ENCODE measurements around the gene MRGPRX3.

Gene MRGPRX3

GRCh38 chr11:18168372-18168771 lies 36.0 kb downstream of the MRGPRX3 start:
- no peak for TF ChIP-seq ZNF274 (IDR thresholded peaks at IDR 0.05; ENCODE audit: low read depth, low read length)
- no peak for TF ChIP-seq SUZ12 (IDR thresholded peaks at IDR 0.05; ENCODE audit: extremely low read depth, insufficient read depth, insufficient read length)
- no peak for TF ChIP-seq YY1 (IDR thresholded peaks at IDR 0.05; ENCODE audit: insufficient read depth, insufficient read length)
- H3K27me3 ChIP-seq (ENCODE audit: insufficient read depth, insufficient read length), result no peaks in the 10 kb centered on the region
- no peaks in the 10 kb centered on the region for H3K4me1 ChIP-seq (ENCODE audit: insufficient read depth, insufficient read length)
- H3K4me3 ChIP-seq (ENCODE audit: insufficient read length, low read depth), result no peak overlapping the region
- DNase-seq (ENCODE audit: low read depth, low spot score), result no peak
- H3K9me3 ChIP-seq (ENCODE audit: insufficient read depth, low read length), result no peaks in the 10 kb centered on the region
- no peaks in the 10 kb centered on the region for H3K36me3 ChIP-seq (ENCODE audit: insufficient read depth, insufficient read length, low read length)
- no peak overlapping the region for H3K9ac ChIP-seq (ENCODE audit: insufficient read length, low read depth)

- peak; percentile 8 for DNase-seq (ENCODE audit: low read depth, low spot score)
- Histone ChIP-seq H3K4me1 (ENCODE audit: insufficient read depth, insufficient read length) (no peaks in the 10 kb centered on the region), H3K9ac (ENCODE audit: insufficient read length, low read depth) (no peak overlapping the region), H3K27me3 (ENCODE audit: insufficient read depth, insufficient read length) (no peaks in the 10 kb centered on the region), H3K9me3 (ENCODE audit: insufficient read depth, low read length) (no peaks in the 10 kb centered on the region), H3K4me3 (ENCODE audit: insufficient read length, low read depth) (no peak overlapping the region), H3K36me3 (ENCODE audit: insufficient read depth, insufficient read length, low read length) (no peaks in the 10 kb centered on the region)
- no peak for TF ChIP-seq YY1 (IDR thresholded peaks at IDR 0.05; ENCODE audit: insufficient read depth, insufficient read length)
- TF ChIP-seq SUZ12 (IDR thresholded peaks at IDR 0.05; ENCODE audit: extremely low read depth, insufficient read depth, insufficient read length), result no peak
- TF ChIP-seq ZNF274 (IDR thresholded peaks at IDR 0.05; ENCODE audit: low read depth, low read length), result no peak
Measured at GRCh38 chr11:18171377-18172000, 39.1 kb downstream of the MRGPRX3 start.

GRCh38 chr11:18172666-18173065 lies 40.3 kb downstream of the MRGPRX3 start, which contains the start of gene MRGPRX4:
MRGPRX4 (plus strand) TSS chr11:18172837; CDS start chr11:18173257, 420 bp downstream.
- Histone ChIP-seq H3K9me3 (ENCODE audit: insufficient read depth, low read length) (no peaks in the 10 kb centered on the region), H3K27me3 (ENCODE audit: insufficient read depth, insufficient read length) (no peaks in the 10 kb centered on the region), H3K4me3 (ENCODE audit: insufficient read length, low read depth) (no peak within 1 kb of the TSS), H3K9ac (ENCODE audit: insufficient read length, low read depth) (no peak within 1 kb of the TSS), H3K36me3 (ENCODE audit: insufficient read depth, insufficient read length, low read length) (no peaks in the 10 kb centered on the region), H3K4me1 (ENCODE audit: insufficient read depth, insufficient read length) (no peaks in the 10 kb centered on the region)
- no peak for DNase-seq (ENCODE audit: low read depth, low spot score)
- TF ChIP-seq ZNF274 (IDR thresholded peaks at IDR 0.05; ENCODE audit: low read depth, low read length), result no peak
- no peak for TF ChIP-seq YY1 (IDR thresholded peaks at IDR 0.05; ENCODE audit: insufficient read depth, insufficient read length)
- TF ChIP-seq SUZ12 (IDR thresholded peaks at IDR 0.05; ENCODE audit: extremely low read depth, insufficient read depth, insufficient read length), result no peak

GRCh38 chr11:18173225-18173866 lies 41.0 kb downstream of the MRGPRX3 start:
- H3K36me3 ChIP-seq (ENCODE audit: insufficient read depth, insufficient read length, low read length), result no peaks in the 10 kb centered on the region
- TF ChIP-seq ZNF274 (IDR thresholded peaks at IDR 0.05; ENCODE audit: low read depth, low read length) (no peak), YY1 (IDR thresholded peaks at IDR 0.05; ENCODE audit: insufficient read depth, insufficient read length) (no peak), SUZ12 (IDR thresholded peaks at IDR 0.05; ENCODE audit: extremely low read depth, insufficient read depth, insufficient read length) (no peak)
- H3K4me3 ChIP-seq (ENCODE audit: insufficient read length, low read depth), result no peak overlapping the region
- H3K9me3 ChIP-seq (ENCODE audit: insufficient read depth, low read length), result no peaks in the 10 kb centered on the region
- no peak for DNase-seq (ENCODE audit: low read depth, low spot score)
- H3K9ac ChIP-seq (ENCODE audit: insufficient read length, low read depth), result no peak overlapping the region
- no peaks in the 10 kb centered on the region for H3K27me3 ChIP-seq (ENCODE audit: insufficient read depth, insufficient read length)
- no peaks in the 10 kb centered on the region for H3K4me1 ChIP-seq (ENCODE audit: insufficient read depth, insufficient read length)

All from NT2/D1 (cell line).